Measurements from ENCODE around the gene AKNA. TPM values are rescaled to one million over a fixed set of nuclear protein-coding genes. Genes with fewer than 3 reads are reported as not detected.
A peak's percentile ranks its signal among the peaks of the same experiment; 100 is the strongest.

The AKNA gene
- total RNA-seq, 2 donors from 2014 or later = 7.3 to 11.9 TPM

GRCh38 chr9:114289106-114289505 lies 98.7 kb downstream of the AKNA start:
- 83 to 91% methylated on average over 10 to 12 of the region's 13 CpGs for WGBS, 2 donors
- TF ChIP-seq, protein P1, sequence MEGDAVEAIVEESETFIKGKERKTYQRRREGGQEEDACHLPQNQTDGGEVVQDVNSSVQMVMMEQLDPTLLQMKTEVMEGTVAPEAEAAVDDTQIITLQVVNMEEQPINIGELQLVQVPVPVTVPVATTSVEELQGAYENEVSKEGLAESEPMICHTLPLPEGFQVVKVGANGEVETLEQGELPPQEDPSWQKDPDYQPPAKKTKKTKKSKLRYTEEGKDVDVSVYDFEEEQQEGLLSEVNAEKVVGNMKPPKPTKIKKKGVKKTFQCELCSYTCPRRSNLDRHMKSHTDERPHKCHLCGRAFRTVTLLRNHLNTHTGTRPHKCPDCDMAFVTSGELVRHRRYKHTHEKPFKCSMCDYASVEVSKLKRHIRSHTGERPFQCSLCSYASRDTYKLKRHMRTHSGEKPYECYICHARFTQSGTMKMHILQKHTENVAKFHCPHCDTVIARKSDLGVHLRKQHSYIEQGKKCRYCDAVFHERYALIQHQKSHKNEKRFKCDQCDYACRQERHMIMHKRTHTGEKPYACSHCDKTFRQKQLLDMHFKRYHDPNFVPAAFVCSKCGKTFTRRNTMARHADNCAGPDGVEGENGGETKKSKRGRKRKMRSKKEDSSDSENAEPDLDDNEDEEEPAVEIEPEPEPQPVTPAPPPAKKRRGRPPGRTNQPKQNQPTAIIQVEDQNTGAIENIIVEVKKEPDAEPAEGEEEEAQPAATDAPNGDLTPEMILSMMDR (IDR thresholded peaks at IDR 0.05) = no peak
- TF ChIP-seq POLR2A (IDR thresholded peaks at IDR 0.05) = no peak
- no peaks in the 10 kb centered on the region for H3K36me3 ChIP-seq (replicated peaks in 1 of 2; ENCODE audit: insufficient read depth in 1 of 2, low read depth in 2 of 2)
- H3K9me3 ChIP-seq = no peaks in the 10 kb centered on the region
- ATAC-seq (no peak), DNase-seq (peak in 2 of 4 donors; percentile 3 to 6)
- H3K4me1 ChIP-seq = peaks cover 8% of the 10 kb centered on the region
- intact Hi-C loops (cut with DNase I) = loop anchor here (5.0 kb wide), 1 partner anchor 137 kb away; no protein-coding TSS in a partner anchor
- H3K27me3 ChIP-seq = no peaks in the 10 kb centered on the region
- no peak overlapping the region for H3K27ac ChIP-seq
- H3K4me3 ChIP-seq = no peak overlapping the region

GRCh38 chr9:114288193-114289091 lies 99.3 kb downstream of the AKNA start:
- DNase-seq = peak in 3 of 4 donors; percentile 8 to 26 (median 21)
- peak; percentile 30 for ATAC-seq
- Histone ChIP-seq H3K36me3 (replicated peaks in 1 of 2; ENCODE audit: insufficient read depth in 1 of 2, low read depth in 2 of 2) (no peaks in the 10 kb centered on the region), H3K4me3 (no peak overlapping the region), H3K27ac (peak overlapping the region in 2 of 4 donors; percentile 19 to 34), H3K9me3 (no peaks in the 10 kb centered on the region), H3K27me3 (no peaks in the 10 kb centered on the region), H3K4me1 (peaks cover 8% of the 10 kb centered on the region)
- no peak for TF ChIP-seq POLR2A (IDR thresholded peaks at IDR 0.05)
- TF ChIP-seq, protein P1 (IDR thresholded peaks at IDR 0.05) = no peak
- intact Hi-C loops (cut with DNase I) = loop anchor here (5.0 kb wide), 1 partner anchor 136 kb away; no protein-coding TSS in a partner anchor
- 79 to 87% methylated on average over 16 to 23 of the region's 23 CpGs for WGBS, 2 donors

GRCh38 chr9:114287763-114288192 lies 100.0 kb downstream of the AKNA start:
- no peaks in the 10 kb centered on the region for H3K27me3 ChIP-seq
- WGBS, 2 donors = 89 to 90% methylated on average over 9 to 15 of the region's 15 CpGs
- no peaks in the 10 kb centered on the region for H3K36me3 ChIP-seq (replicated peaks in 1 of 2; ENCODE audit: insufficient read depth in 1 of 2, low read depth in 2 of 2)
- TF ChIP-seq, protein P1 (IDR thresholded peaks at IDR 0.05) = no peak
- TF ChIP-seq POLR2A (IDR thresholded peaks at IDR 0.05) = no peak
- peak overlapping the region in 2 of 4 donors; percentile 19 to 34 for H3K27ac ChIP-seq
- intact Hi-C loops (cut with DNase I) = loop anchor here (5.0 kb wide), 1 partner anchor 135 kb away; no protein-coding TSS in a partner anchor
- peak in 2 of 4 donors; percentile 3 to 9 for DNase-seq
- no peak overlapping the region for H3K4me3 ChIP-seq
- peaks cover 8% of the 10 kb centered on the region for H3K4me1 ChIP-seq
- no peak for ATAC-seq
- no peaks in the 10 kb centered on the region for H3K9me3 ChIP-seq

GRCh38 chr9:114287001-114287762 lies 100.6 kb downstream of the AKNA start:
- no peak for ATAC-seq
- H3K4me3 ChIP-seq = no peak overlapping the region
- WGBS, 2 donors = 82 to 85% methylated on average over 8 to 15 of the region's 16 CpGs

More at GRCh38 chr9:114287001-114287762, 100.6 kb downstream of the AKNA start:
- Histone ChIP-seq H3K36me3 (replicated peaks in 1 of 2; ENCODE audit: insufficient read depth in 1 of 2, low read depth in 2 of 2) (no peaks in the 10 kb centered on the region), H3K27me3 (no peaks in the 10 kb centered on the region), H3K4me1 (peaks cover 8% of the 10 kb centered on the region), H3K27ac (peak overlapping the region in 1 of 4 donors; percentile 34), H3K9me3 (no peaks in the 10 kb centered on the region)
- intact Hi-C loops (cut with DNase I) = loop anchor here (5.0 kb wide), 1 partner anchor 135 kb away; no protein-coding TSS in a partner anchor
- TF ChIP-seq POLR2A (IDR thresholded peaks at IDR 0.05) = no peak
- TF ChIP-seq, protein P1 (IDR thresholded peaks at IDR 0.05) = no peak
- DNase-seq = peak in 2 of 4 donors; percentile 2 to 11
